Calu3 (cell line): ENCODE results near the gene BEND5. TPM values are rescaled to one million over a fixed set of nuclear protein-coding genes. Genes with fewer than 3 reads are reported as not detected.

Source experiments
- BruUV-seq: library from RNA; stranded (reverse); fragments of 400-500 nt; replicated peaks from 2 replicates; lab custom pipeline; 2021; lab: Mats Ljungman, UMichigan
- CTCF ChIA-PET: fragments of 300-600 bp; sonication (Branson Sonifier 250); formaldehyde crosslinking; loops from one replicate; lab custom pipeline; 2022; ENCODE audit warnings: antibody characterized with exemption; lab: Charles Lee
- DNase-seq: peaks from one replicate; pipeline ENCODE4 v3.0.0; 2022
- H3K27ac Mint-ChIP-seq: one replicate; pipeline ENCODE4 v1.8.0; 2022; ENCODE audit warnings: mixed read lengths; ENCODE audit not compliant: unreplicated experiment
- H3K27me3 Mint-ChIP-seq: one replicate; pipeline ENCODE4 v1.8.0; 2022; ENCODE audit warnings: mixed read lengths; ENCODE audit not compliant: unreplicated experiment
- H3K36me3 Mint-ChIP-seq: one replicate; pipeline ENCODE4 v1.8.0; 2022; ENCODE audit warnings: mild to moderate bottlenecking, moderate library complexity, mixed read lengths; ENCODE audit not compliant: insufficient read depth, unreplicated experiment
- H3K4me1 Mint-ChIP-seq: one replicate; pipeline ENCODE4 v1.8.0; 2022; ENCODE audit warnings: mild to moderate bottlenecking, low read depth, mixed read lengths; ENCODE audit not compliant: unreplicated experiment
- H3K4me3 Mint-ChIP-seq: one replicate; pipeline ENCODE4 v1.8.0; 2022; ENCODE audit warnings: mild to moderate bottlenecking, low read depth, moderate library complexity, mixed read lengths; ENCODE audit not compliant: unreplicated experiment
- H3K9me3 Mint-ChIP-seq: one replicate; pipeline ENCODE4 v1.8.0; 2022; ENCODE audit warnings: low read depth, mixed read lengths; ENCODE audit not compliant: unreplicated experiment
- intact Hi-C: fragments of 100-400 bp; cut with micrococcal nuclease; formaldehyde crosslinking; loops from one replicate; pipeline ENCODE4 v1.10.0; 2022; ENCODE audit not compliant: unreplicated experiment
- total RNA-seq: library from RNA; stranded (reverse); gene quantifications from 2 replicates; pipeline ENCODE4 v1.2.3, GENCODE V29; 2022
- TF ChIP-seq, protein P1 (sequence below): fragments of 200-600 bp; IDR thresholded peaks from one replicate; pipeline ENCODE4 v1.8.0; 2022; ENCODE audit warnings: antibody characterized with exemption; ENCODE audit not compliant: unreplicated experiment

The BEND5 gene
- total RNA-seq, 1 experiment from 2014 or later: 0.87 TPM

DNA sequence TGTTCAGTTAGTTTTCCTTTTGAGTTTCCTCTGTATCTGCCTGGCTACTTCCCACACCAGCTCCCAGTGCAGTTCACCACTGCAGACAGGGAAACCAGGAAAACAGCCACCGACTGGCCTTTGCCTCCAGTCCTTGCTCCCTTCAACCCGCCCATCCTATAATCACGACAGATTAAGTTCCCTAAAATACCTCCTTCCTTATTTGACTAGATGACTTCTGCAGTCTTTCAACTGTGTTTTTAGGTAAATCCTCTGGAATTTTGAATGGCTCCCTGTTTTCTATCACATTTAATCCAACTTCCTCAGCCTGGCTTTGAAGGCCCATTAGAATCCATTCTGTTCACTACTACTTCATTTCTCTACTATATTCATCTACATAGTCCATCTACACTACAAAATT, 37.6 kb downstream of the BEND5 start:
- Mint-ChIP-seq H3K27ac (no peak overlapping the region), H3K4me1 (no peaks in the 10 kb centered on the region), H3K9me3 (no peaks in the 10 kb centered on the region), H3K27me3 (peaks cover 18% of the 10 kb centered on the region), H3K36me3 (no peaks in the 10 kb centered on the region), H3K4me3 (no peak overlapping the region)
- intact Hi-C loops: no loop called here
- TF ChIP-seq, protein P1, sequence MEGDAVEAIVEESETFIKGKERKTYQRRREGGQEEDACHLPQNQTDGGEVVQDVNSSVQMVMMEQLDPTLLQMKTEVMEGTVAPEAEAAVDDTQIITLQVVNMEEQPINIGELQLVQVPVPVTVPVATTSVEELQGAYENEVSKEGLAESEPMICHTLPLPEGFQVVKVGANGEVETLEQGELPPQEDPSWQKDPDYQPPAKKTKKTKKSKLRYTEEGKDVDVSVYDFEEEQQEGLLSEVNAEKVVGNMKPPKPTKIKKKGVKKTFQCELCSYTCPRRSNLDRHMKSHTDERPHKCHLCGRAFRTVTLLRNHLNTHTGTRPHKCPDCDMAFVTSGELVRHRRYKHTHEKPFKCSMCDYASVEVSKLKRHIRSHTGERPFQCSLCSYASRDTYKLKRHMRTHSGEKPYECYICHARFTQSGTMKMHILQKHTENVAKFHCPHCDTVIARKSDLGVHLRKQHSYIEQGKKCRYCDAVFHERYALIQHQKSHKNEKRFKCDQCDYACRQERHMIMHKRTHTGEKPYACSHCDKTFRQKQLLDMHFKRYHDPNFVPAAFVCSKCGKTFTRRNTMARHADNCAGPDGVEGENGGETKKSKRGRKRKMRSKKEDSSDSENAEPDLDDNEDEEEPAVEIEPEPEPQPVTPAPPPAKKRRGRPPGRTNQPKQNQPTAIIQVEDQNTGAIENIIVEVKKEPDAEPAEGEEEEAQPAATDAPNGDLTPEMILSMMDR: no peak
- CTCF ChIA-PET: no interaction called here
- BruUV-seq: no TSS peak
- no peak for DNase-seq

DNA sequence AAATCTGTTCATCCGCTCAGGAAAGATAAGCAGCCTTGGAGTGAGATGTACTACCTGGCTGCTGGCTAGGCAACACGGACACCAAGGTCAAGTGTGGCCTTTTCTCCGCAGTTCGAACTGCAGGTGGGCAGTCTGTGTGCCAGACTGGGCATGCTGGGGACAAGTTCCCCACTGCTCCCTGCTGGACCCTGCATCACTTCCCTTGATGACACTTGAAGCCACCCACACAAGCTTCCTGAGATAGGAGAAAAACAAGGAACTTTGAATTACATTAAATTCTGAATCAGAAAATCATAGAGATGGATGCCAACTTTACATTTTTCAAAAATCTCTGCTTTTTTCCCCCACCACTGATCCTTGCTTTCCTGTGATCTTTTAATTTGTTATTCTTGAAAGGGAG, 38.3 kb downstream of the BEND5 start:
- no peak for DNase-seq
- H3K4me1 Mint-ChIP-seq: no peaks in the 10 kb centered on the region
- intact Hi-C loops: no loop called here
- no peaks in the 10 kb centered on the region for H3K9me3 Mint-ChIP-seq
- no TSS peak for BruUV-seq
- CTCF ChIA-PET: no interaction called here
- H3K36me3 Mint-ChIP-seq: no peaks in the 10 kb centered on the region
- no peak overlapping the region for H3K4me3 Mint-ChIP-seq
- peaks cover 21% of the 10 kb centered on the region for H3K27me3 Mint-ChIP-seq
- TF ChIP-seq, protein P1: no peak
- no peak overlapping the region for H3K27ac Mint-ChIP-seq

DNA sequence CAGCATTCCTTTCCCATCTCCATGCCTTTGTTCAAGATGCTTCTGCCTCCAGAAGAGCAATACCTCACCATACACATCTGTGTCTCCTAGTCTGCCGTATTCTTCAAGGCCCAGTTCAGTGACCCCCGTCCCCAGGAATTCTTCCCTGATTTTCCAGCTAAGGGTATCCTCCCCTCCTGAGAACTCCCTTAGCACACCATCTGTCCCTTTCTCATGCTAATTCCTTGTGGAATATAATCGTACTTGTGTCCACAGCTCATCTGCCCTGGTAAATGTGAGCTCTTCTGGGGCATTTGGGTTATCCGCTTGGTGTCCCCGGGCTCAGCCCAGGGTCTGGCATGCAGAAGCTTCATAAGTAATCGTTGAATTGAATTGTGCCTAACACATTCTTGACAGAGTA, 40.9 kb downstream of the BEND5 start:
- DNase-seq: no peak
- intact Hi-C loops: no loop called here
- CTCF ChIA-PET: no interaction called here
- Mint-ChIP-seq H3K9me3 (no peaks in the 10 kb centered on the region), H3K27me3 (peaks cover 21% of the 10 kb centered on the region), H3K27ac (no peak overlapping the region), H3K36me3 (no peaks in the 10 kb centered on the region), H3K4me3 (no peak overlapping the region), H3K4me1 (no peaks in the 10 kb centered on the region)
- BruUV-seq: no TSS peak
- TF ChIP-seq, protein P1: no peak

DNA sequence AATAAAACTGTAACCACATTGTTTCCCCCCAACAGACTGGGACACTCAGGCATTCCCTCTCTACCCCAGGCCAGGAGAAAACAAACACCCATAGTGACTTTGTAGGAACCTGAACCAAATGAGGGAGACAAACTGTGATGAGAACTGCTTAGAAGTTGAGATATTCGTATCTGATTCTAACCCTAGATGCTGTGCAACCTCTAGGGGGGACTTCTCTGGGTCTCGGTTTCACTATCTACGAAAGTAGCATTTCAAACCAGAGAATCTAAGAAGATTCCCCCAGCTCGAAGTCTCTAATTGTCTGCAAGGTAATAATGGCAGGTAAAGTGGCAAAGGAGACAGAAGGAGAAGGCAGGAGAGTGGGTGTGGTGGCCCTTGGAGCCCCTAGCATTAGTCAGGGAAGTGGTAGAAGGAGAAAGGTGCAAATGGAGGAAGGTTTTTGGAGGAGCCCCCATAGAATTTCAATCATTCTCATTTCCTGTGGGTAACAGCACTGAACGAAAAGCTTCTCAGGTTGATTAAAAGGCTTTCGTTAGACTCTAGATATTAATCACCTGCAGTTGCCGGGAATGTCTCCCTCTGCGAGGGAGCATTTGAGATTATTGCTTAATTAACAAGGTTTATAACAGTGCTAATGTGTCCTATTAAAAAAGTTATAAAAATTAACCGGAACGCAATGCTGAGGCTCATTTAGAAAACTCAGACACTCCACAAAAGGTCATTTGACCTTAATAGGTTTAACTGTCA, 46.4 kb downstream of the BEND5 start:
- H3K27ac Mint-ChIP-seq: no peak overlapping the region
- TF ChIP-seq, protein P1: no peak
- no TSS peak for BruUV-seq
- H3K36me3 Mint-ChIP-seq: no peaks in the 10 kb centered on the region
- DNase-seq: no peak
- H3K9me3 Mint-ChIP-seq: no peaks in the 10 kb centered on the region
- H3K27me3 Mint-ChIP-seq: peaks cover 16% of the 10 kb centered on the region
- CTCF ChIA-PET: no interaction called here
- H3K4me1 Mint-ChIP-seq: no peaks in the 10 kb centered on the region
- intact Hi-C loops: no loop called here
- H3K4me3 Mint-ChIP-seq: no peak overlapping the region
